ENCODE measurements around the gene PRR29.

Gene PRR29

GRCh38 chr17:63984236-63984635, 13.9 kb upstream of the PRR29 start:
- TF ChIP-seq CTCF (IDR thresholded peaks at IDR 0.05; ENCODE audit: insufficient read depth, low read depth, low read length, missing control alignments): no peak
- DNase-seq (ENCODE audit: low read depth): no peak
- H3K4me3 ChIP-seq (ENCODE audit: low read length): no peak overlapping the region

- TF ChIP-seq CTCF (IDR thresholded peaks at IDR 0.05; ENCODE audit: insufficient read depth, low read depth, low read length, missing control alignments): no peak
- peak; percentile 87 for DNase-seq (ENCODE audit: low read depth)
- no peak overlapping the region for H3K4me3 ChIP-seq (ENCODE audit: low read length)
Observed at GRCh38 chr17:63984651-63985386, 13.3 kb upstream of the PRR29 start.

- H3K4me3 ChIP-seq (ENCODE audit: low read length): no peak overlapping the region
- TF ChIP-seq CTCF (IDR thresholded peaks at IDR 0.05; ENCODE audit: insufficient read depth, low read depth, low read length, missing control alignments): no peak
- no peak for DNase-seq (ENCODE audit: low read depth)
Observed at GRCh38 chr17:63985387-63986140, 12.6 kb upstream of the PRR29 start.

GRCh38 chr17:63986821-63987220, 11.3 kb upstream of the PRR29 start:
- no peak for DNase-seq (ENCODE audit: low read depth)

GRCh38 chr17:63987221-63988126, 10.7 kb upstream of the PRR29 start:
- no peak for DNase-seq (ENCODE audit: low read depth)
- no peak overlapping the region for H3K4me3 ChIP-seq (ENCODE audit: low read length)
- no peak for TF ChIP-seq CTCF (IDR thresholded peaks at IDR 0.05; ENCODE audit: insufficient read depth, low read depth, low read length, missing control alignments)

More at GRCh38 chr17:63986821-63987220, 11.3 kb upstream of the PRR29 start:
- TF ChIP-seq CTCF (IDR thresholded peaks at IDR 0.05; ENCODE audit: insufficient read depth, low read depth, low read length, missing control alignments): no peak
- no peak overlapping the region for H3K4me3 ChIP-seq (ENCODE audit: low read length)

- no peak for DNase-seq (ENCODE audit: low read depth)
- H3K4me3 ChIP-seq (ENCODE audit: low read length): no peak overlapping the region
- TF ChIP-seq CTCF (IDR thresholded peaks at IDR 0.05; ENCODE audit: insufficient read depth, low read depth, low read length, missing control alignments): no peak
Observed at GRCh38 chr17:63988127-63988478, 10.0 kb upstream of the PRR29 start.
